Ascending aorta (tissue), 2 donors: ENCODE data around the gene SNW1. TPM values are rescaled to one million over a fixed set of nuclear protein-coding genes. Genes with fewer than 3 reads are reported as not detected.

ENCODE experiments used
- DNase-seq, 2 donors: peaks; one replicate each; pipeline ENCODE4 v3.0.0-alpha.2; 2019; ENCODE audit warnings: low spot score in 2 of 2
- H3K27ac ChIP-seq, 2 donors: fragments of 200-600 bp; sonication (generic); one replicate each; pipeline ENCODE4 v1.5.1; 2016 to 2017; ENCODE audit warnings: mild to moderate bottlenecking in 1 of 2
- H3K27me3 ChIP-seq: fragments of 200-600 bp; sonication (generic); one replicate; pipeline ENCODE4 v1.5.1; 2017
- H3K36me3 ChIP-seq, 2 donors: fragments of 200-600 bp; sonication (generic); one replicate each; pipeline ENCODE4 v1.5.1; 2016
- H3K4me1 ChIP-seq, 2 donors: fragments of 200-600 bp; sonication (generic); one replicate each; pipeline ENCODE4 v1.5.1; 2016 to 2017; ENCODE audit warnings: mild to moderate bottlenecking in 1 of 2
- H3K4me3 ChIP-seq, 2 donors: fragments of 200-600 bp; sonication (generic); one replicate each; pipeline ENCODE4 v1.5.1; 2016 to 2017; ENCODE audit warnings: mild to moderate bottlenecking in 1 of 2
- H3K9me3 ChIP-seq, 2 donors: fragments of 200-600 bp; sonication (generic); one replicate each; pipeline ENCODE4 v1.5.1; 2016
- intact Hi-C: fragments of 100-400 bp; cut with DNase I; formaldehyde crosslinking; loops from one replicate; pipeline ENCODE4 v1.15.1; 2023
- total RNA-seq: library from RNA; depleted of rRNA; stranded (reverse); fragments of >200 nt; gene quantifications from one replicate; pipeline ENCODE4 v1.1.0, GENCODE V29; 2016
- TF ChIP-seq, protein P1 (sequence below), 3 experiments: fragments of 200-600 bp in 2 of 3; fragments of 450-650 bp in 1 of 3; sonication (generic) in 2 of 3; IDR thresholded peaks; one replicate each; pipeline ENCODE4 v1.5.1; 2016 to 2019; ENCODE audit warnings: antibody characterized with exemption in 3 of 3, mild to moderate bottlenecking in 1 of 3, moderate library complexity in 1 of 3

Gene SNW1
- total RNA-seq, 1 donor from 2014 or later, result 16.8 TPM

GRCh38 chr14:77681196-77682157 lies 79.5 kb downstream of the SNW1 start:
- DNase-seq, result no peak
- peaks cover 10 to 24% of the 10 kb centered on the region in 2 donors for H3K36me3 ChIP-seq
- intact Hi-C loops, result no loop called here
- no peak overlapping the region for H3K27ac ChIP-seq
- H3K4me3 ChIP-seq, result no peak overlapping the region
- H3K27me3 ChIP-seq, result no peaks in the 10 kb centered on the region
- H3K9me3 ChIP-seq, result no peaks in the 10 kb centered on the region
- peaks cover 0 to 8% of the 10 kb centered on the region in 2 donors for H3K4me1 ChIP-seq
- TF ChIP-seq, protein P1, sequence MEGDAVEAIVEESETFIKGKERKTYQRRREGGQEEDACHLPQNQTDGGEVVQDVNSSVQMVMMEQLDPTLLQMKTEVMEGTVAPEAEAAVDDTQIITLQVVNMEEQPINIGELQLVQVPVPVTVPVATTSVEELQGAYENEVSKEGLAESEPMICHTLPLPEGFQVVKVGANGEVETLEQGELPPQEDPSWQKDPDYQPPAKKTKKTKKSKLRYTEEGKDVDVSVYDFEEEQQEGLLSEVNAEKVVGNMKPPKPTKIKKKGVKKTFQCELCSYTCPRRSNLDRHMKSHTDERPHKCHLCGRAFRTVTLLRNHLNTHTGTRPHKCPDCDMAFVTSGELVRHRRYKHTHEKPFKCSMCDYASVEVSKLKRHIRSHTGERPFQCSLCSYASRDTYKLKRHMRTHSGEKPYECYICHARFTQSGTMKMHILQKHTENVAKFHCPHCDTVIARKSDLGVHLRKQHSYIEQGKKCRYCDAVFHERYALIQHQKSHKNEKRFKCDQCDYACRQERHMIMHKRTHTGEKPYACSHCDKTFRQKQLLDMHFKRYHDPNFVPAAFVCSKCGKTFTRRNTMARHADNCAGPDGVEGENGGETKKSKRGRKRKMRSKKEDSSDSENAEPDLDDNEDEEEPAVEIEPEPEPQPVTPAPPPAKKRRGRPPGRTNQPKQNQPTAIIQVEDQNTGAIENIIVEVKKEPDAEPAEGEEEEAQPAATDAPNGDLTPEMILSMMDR (IDR thresholded peaks at IDR 0.05), result no peak

GRCh38 chr14:77674931-77675330 lies 86.0 kb downstream of the SNW1 start:
- TF ChIP-seq, protein P1 (IDR thresholded peaks at IDR 0.05), result no peak
- H3K9me3 ChIP-seq, result no peaks in the 10 kb centered on the region
- H3K4me1 ChIP-seq, result no peaks in the 10 kb centered on the region
- no peak overlapping the region for H3K4me3 ChIP-seq
- no peaks in the 10 kb centered on the region for H3K27me3 ChIP-seq
- peaks cover 38 to 69% of the 10 kb centered on the region in 2 donors for H3K36me3 ChIP-seq
- intact Hi-C loops, result no loop called here
- no peak for DNase-seq
- no peak overlapping the region for H3K27ac ChIP-seq

DNA sequence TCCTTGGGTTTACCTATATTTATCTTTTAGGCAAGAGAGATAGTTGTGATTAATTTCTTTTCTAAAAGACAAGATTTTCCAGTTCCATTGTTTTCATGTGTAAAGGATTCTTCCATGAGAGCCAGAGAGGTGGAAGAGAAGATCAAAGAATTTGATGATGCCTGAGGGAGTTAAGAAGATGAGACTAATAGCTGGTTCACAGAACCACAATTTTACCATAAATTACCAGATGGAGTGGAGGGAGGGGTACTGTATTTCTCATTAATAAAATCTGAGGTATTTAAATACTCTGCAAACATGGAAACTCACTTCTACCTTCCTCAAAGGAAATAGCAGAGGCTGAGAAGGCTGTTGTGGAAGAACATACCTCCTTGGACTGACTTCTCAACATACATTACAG lies 87.8 kb downstream of the SNW1 start:
- Histone ChIP-seq H3K27ac (no peak overlapping the region), H3K9me3 (no peaks in the 10 kb centered on the region), H3K36me3 (peaks cover 30 to 53% of the 10 kb centered on the region in 2 donors), H3K4me1 (no peaks in the 10 kb centered on the region), H3K27me3 (no peaks in the 10 kb centered on the region), H3K4me3 (no peak overlapping the region)
- intact Hi-C loops, result no loop called here
- TF ChIP-seq, protein P1 (IDR thresholded peaks at IDR 0.05), result no peak
- DNase-seq, result no peak

Other genes with a start within 250 kb of the SNW1 start
- gene SPTLC2, start 144.5 kb downstream of the SNW1 start, total RNA-seq, result 25.7 TPM
- 14.5 TPM for gene ALKBH1, start 53.1 kb downstream of the SNW1 start, total RNA-seq
- gene SLIRP, start 53.1 kb downstream of the SNW1 start, total RNA-seq, result 3.1 TPM
- 0.43 TPM for gene ADCK1, start 39.0 kb upstream of the SNW1 start, total RNA-seq